Measurements from ENCODE around the gene SLC5A10.
A peak's percentile ranks its signal among the peaks of the same experiment; 100 is the strongest.
"Not testable (repeated sequence)": the region's sequence is repeated elsewhere in the genome, so short reads cannot be mapped to it uniquely, and the experiment has no call there.

The SLC5A10 gene

GRCh38 chr17:18951941-18952842, at the start of gene SLC5A10:
Gene SLC5A10 (plus strand): TSS chr17:18952165. CDS start chr17:18952206, 41 bp downstream.
- DNase-seq (ENCODE audit: low read depth, low spot score), result no peak

- no peak for DNase-seq (ENCODE audit: low read depth, low spot score)
These were observed 47.5 kb upstream of the SLC5A10 start for GRCh38 chr17:18904482-18904881.

- DNase-seq (ENCODE audit: low read depth, low spot score), result no peak
These were observed 46.7 kb upstream of the SLC5A10 start for GRCh38 chr17:18905226-18905625.

- DNase-seq (ENCODE audit: low read depth, low spot score), result no peak
These were observed 41.6 kb upstream of the SLC5A10 start for GRCh38 chr17:18910326-18910725.

- no peak for DNase-seq (ENCODE audit: low read depth, low spot score)
These were observed 41.1 kb upstream of the SLC5A10 start for GRCh38 chr17:18910881-18911280.

- no peak for DNase-seq (ENCODE audit: low read depth, low spot score)
These were observed 35.0 kb upstream of the SLC5A10 start for GRCh38 chr17:18916816-18917500.

GRCh38 chr17:18917506-18918032, 34.4 kb upstream of the SLC5A10 start:
- no peak for DNase-seq (ENCODE audit: low read depth, low spot score)

GRCh38 chr17:18919963-18920362, 32.0 kb upstream of the SLC5A10 start:
- DNase-seq (ENCODE audit: low read depth, low spot score), result no peak

- DNase-seq (ENCODE audit: low read depth, low spot score), result no peak
These were observed 31.0 kb upstream of the SLC5A10 start for GRCh38 chr17:18920911-18921441.

- no peak for DNase-seq (ENCODE audit: low read depth, low spot score)
These were observed 30.5 kb upstream of the SLC5A10 start for GRCh38 chr17:18921485-18921884.

GRCh38 chr17:18921912-18922451, 30.0 kb upstream of the SLC5A10 start:
- DNase-seq (ENCODE audit: low read depth, low spot score), result no peak

- DNase-seq (ENCODE audit: low read depth, low spot score), result not testable (repeated sequence)
These were observed 29.4 kb upstream of the SLC5A10 start for GRCh38 chr17:18922596-18922995.

- DNase-seq (ENCODE audit: low read depth, low spot score), result no peak
These were observed 26.8 kb upstream of the SLC5A10 start for GRCh38 chr17:18925187-18925586.

GRCh38 chr17:18928628-18929125, 23.3 kb upstream of the SLC5A10 start:
- no peak for DNase-seq (ENCODE audit: low read depth, low spot score)

GRCh38 chr17:18932360-18933055, 19.5 kb upstream of the SLC5A10 start:
- DNase-seq (ENCODE audit: low read depth, low spot score), result no peak

- DNase-seq (ENCODE audit: low read depth, low spot score), result peak; percentile 6
These were observed 18.6 kb upstream of the SLC5A10 start for GRCh38 chr17:18933102-18934058.

GRCh38 chr17:18937981-18938691, 13.8 kb upstream of the SLC5A10 start:
- DNase-seq (ENCODE audit: low read depth, low spot score), result no peak

- no peak for DNase-seq (ENCODE audit: low read depth, low spot score)
These were observed 13.3 kb upstream of the SLC5A10 start for GRCh38 chr17:18938692-18939023.

- DNase-seq (ENCODE audit: low read depth, low spot score), result no peak
These were observed 7.3 kb upstream of the SLC5A10 start for GRCh38 chr17:18944646-18945045.

GRCh38 chr17:18946536-18946935, 5.4 kb upstream of the SLC5A10 start:
- no peak for DNase-seq (ENCODE audit: low read depth, low spot score)

Measured in brain pericyte (primary cell).